ENCODE results near the gene MVB12B. TPM values are rescaled to one million over a fixed set of nuclear protein-coding genes. Genes with fewer than 3 reads are reported as not detected.
A peak's percentile ranks its signal among the peaks of the same experiment; 100 is the strongest.

Gene MVB12B
- total and polyA plus RNA-seq, 7 donors: 1.5 to 25.6 (median 11.6) TPM

GRCh38 chr9:126325821-126326220 is 808 bp upstream of the MVB12B start:
- Histone ChIP-seq H3K9me3 (peaks cover 10% of the 10 kb centered on the region), H3K27me3 (ENCODE audit: insufficient read depth in 3 of 3, low read length in 2 of 3) (no peaks in the 10 kb centered on the region), H3K4me1 (peaks cover 33% of the 10 kb centered on the region), H3K27ac (peak overlapping the region; percentile 71), H3K4me3 (peak overlapping the region; percentile 78), H3K36me3 (ENCODE audit: insufficient read depth in 1 of 2, low read depth in 1 of 2) (no peaks in the 10 kb centered on the region)
- intact Hi-C loops (cut with DNase I): no loop called here
- TF ChIP-seq CTCF (IDR thresholded peaks at IDR 0.05): no peak
- ATAC-seq: no peak
- 78 to 85% (median 79%) methylated on average over 6 of the region's 6 CpGs for WGBS, 3 donors
- DNase-seq: no peak

GRCh38 chr9:126327006-126327713 is 531 bp downstream of the MVB12B start:
- Histone ChIP-seq H3K4me1 (peaks cover 46% of the 10 kb centered on the region), H3K36me3 (ENCODE audit: insufficient read depth in 1 of 2, low read depth in 1 of 2) (no peaks in the 10 kb centered on the region), H3K27ac (peak overlapping the region; percentile 80), H3K9me3 (peaks cover 10% of the 10 kb centered on the region), H3K4me3 (peak overlapping the region; percentile 78), H3K27me3 (ENCODE audit: insufficient read depth in 3 of 3, low read length in 2 of 3) (no peaks in the 10 kb centered on the region)
- peak; percentile 19 to 44 (median 22) for ATAC-seq
- 3 to 7% (median 7%) methylated on average over 28 to 51 of the region's 59 CpGs for WGBS, 3 donors
- no peak for TF ChIP-seq CTCF (IDR thresholded peaks at IDR 0.05)
- intact Hi-C loops (cut with DNase I): no loop called here
- peak; percentile 32 to 62 for DNase-seq

GRCh38 chr9:126327714-126328185 is 1.1 kb downstream of the MVB12B start:
- TF ChIP-seq CTCF (IDR thresholded peaks at IDR 0.05): no peak
- Histone ChIP-seq H3K36me3 (ENCODE audit: insufficient read depth in 1 of 2, low read depth in 1 of 2) (no peaks in the 10 kb centered on the region), H3K4me1 (peaks cover 51% of the 10 kb centered on the region), H3K4me3 (peak overlapping the region; percentile 78), H3K27ac (peak overlapping the region; percentile 80), H3K9me3 (peaks cover 10% of the 10 kb centered on the region), H3K27me3 (ENCODE audit: insufficient read depth in 3 of 3, low read length in 2 of 3) (no peaks in the 10 kb centered on the region)
- intact Hi-C loops (cut with DNase I): no loop called here
- no peak for ATAC-seq
- no peak for DNase-seq
- 41 to 56% (median 44%) methylated on average over 5 of the region's 5 CpGs for WGBS, 3 donors

GRCh38 chr9:126328407-126328806 is 1.8 kb downstream of the MVB12B start:
- H3K4me3 ChIP-seq: peak overlapping the region; percentile 78
- no peaks in the 10 kb centered on the region for H3K36me3 ChIP-seq (ENCODE audit: insufficient read depth in 1 of 2, low read depth in 1 of 2)
- H3K27me3 ChIP-seq (ENCODE audit: insufficient read depth in 3 of 3, low read length in 2 of 3): no peaks in the 10 kb centered on the region
- no peak for TF ChIP-seq CTCF (IDR thresholded peaks at IDR 0.05)
- peak overlapping the region; percentile 80 for H3K27ac ChIP-seq
- H3K4me1 ChIP-seq: peaks cover 57% of the 10 kb centered on the region
- 93 to 95% (median 95%) methylated on average over 3 of the region's 3 CpGs for WGBS, 3 donors
- no peak for DNase-seq
- intact Hi-C loops (cut with DNase I): no loop called here
- ATAC-seq: no peak
- peaks cover 10% of the 10 kb centered on the region for H3K9me3 ChIP-seq

Measured in psoas muscle (tissue), 8 donors.